ENCODE measurements around the gene POLR1D. TPM values are rescaled to one million over a fixed set of nuclear protein-coding genes. Genes with fewer than 3 reads are reported as not detected.

Gene POLR1D
- polyA plus RNA-seq, 3 donors: 136 to 155 (median 148) TPM

DNA sequence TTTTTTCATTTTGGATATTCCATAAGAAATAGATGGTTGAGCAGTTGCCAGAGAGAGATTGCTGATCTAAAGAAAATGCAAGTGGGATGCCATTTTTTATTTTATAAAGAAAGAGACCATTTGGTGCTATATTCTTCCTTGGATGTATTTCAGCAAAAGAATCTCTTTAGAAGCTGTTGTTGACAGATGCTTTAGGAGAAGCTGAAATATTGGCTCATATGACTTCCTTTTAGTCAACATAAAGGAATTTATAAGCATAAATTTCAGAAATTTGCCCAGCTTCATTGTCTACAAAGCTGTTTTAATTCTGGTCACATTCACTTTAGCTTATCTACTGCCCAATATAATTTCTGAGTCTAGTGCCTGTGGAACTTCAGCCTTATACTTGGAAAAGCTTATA is 36.9 kb downstream of the POLR1D start:
- DNase-seq (ENCODE audit: extremely low read depth in 1 of 11, low read depth in 9 of 11, low spot score in 4 of 11): no peak

GRCh38 chr13:27659145-27659865 is 37.6 kb downstream of the POLR1D start:
- DNase-seq (ENCODE audit: extremely low read depth in 1 of 11, low read depth in 9 of 11, low spot score in 4 of 11): no peak

DNA sequence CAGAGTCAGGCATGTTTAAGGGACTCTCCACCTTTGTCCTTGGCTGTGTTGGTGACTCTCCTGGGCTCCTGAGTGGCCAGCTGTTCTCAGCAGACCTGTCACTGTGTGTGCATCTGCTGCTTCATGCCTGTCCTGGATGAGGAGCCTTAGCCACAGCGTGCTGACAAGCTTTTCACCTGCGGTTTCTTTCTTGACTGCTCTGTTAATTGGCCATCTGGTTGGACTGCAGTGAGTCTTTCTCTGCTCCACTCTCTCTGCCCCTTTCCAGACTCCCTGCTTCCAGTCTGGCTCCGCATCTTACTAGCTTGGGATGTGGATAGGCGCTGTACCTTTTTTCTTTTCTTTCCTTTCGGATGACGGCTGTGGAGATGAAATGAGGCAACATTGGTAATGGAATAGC is 38.8 kb downstream of the POLR1D start:
- no peak for DNase-seq (ENCODE audit: extremely low read depth in 1 of 11, low read depth in 9 of 11, low spot score in 4 of 11)

DNA sequence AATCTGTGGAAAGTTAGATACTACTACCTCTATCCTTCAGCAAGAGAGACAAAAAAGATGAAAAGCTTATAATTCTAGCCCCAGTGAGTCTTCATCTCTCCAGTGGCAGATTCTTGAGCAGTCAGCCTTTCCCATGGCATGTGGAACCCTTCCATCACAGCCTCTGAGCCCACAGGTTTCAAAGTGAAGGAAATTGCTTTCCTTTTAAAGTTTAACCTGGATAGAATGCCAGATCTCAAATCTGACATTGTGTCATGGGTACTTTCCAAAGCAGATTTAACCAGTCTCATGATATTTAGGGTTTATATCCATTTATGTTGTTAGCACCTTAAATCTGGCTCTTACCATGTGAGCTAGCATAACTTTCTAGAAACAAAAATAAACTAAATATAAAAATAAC is 39.3 kb downstream of the POLR1D start:
- no peak for DNase-seq (ENCODE audit: extremely low read depth in 1 of 11, low read depth in 9 of 11, low spot score in 4 of 11)

GRCh38 chr13:27662738-27663470 is 41.2 kb downstream of the POLR1D start:
- no peak for DNase-seq (ENCODE audit: extremely low read depth in 1 of 11, low read depth in 9 of 11, low spot score in 4 of 11)

GRCh38 chr13:27663947-27664346 is 42.3 kb downstream of the POLR1D start:
- no peak for DNase-seq (ENCODE audit: extremely low read depth in 1 of 11, low read depth in 9 of 11, low spot score in 4 of 11)

DNA sequence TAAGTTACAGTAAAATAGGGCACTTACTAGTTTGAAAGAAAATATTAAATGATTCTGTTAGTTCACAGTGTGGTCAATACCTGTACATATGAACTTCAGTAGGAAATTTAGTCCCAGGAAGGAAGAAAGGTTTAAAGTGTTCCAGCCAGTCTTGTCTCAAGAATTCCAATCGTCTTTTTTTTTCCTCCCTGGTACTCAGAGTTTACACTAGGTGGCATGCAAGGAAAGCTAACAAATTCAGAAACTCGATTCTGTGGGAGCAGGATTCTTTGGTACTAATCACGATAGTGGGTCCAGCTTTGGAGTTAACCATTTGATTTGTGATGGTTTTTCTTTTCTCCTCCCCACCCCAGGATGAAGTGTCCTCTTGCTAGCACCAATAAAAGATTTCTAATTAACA is 43.6 kb downstream of the POLR1D start:
- DNase-seq (ENCODE audit: extremely low read depth in 1 of 11, low read depth in 9 of 11, low spot score in 4 of 11): no peak

DNA sequence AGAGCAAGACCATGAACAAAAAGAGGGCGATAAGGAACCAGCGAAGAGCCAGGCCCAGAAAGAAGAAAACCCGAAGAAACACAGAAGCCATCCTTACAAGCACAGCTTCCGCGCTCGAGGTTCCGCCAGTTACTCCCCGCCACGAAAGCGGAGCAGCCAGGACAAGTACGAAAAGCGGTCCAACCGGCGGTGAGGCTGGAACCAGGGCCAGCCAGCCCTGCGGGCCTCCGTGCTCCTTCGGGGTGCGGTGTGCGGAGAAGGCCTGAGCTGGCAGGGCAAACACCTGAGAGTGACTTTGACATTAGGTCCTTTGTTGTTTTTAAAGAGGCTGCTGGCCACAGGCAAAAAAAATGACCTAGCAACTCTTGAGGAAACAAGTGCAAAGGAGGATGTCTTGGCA is 44.1 kb downstream of the POLR1D start:
- no peak for DNase-seq (ENCODE audit: extremely low read depth in 1 of 11, low read depth in 9 of 11, low spot score in 4 of 11)

- no peak for DNase-seq (ENCODE audit: extremely low read depth in 1 of 11, low read depth in 9 of 11, low spot score in 4 of 11)
These were observed 45.3 kb downstream of the POLR1D start for GRCh38 chr13:27666951-27667350.

- no peak for DNase-seq (ENCODE audit: extremely low read depth in 1 of 11, low read depth in 9 of 11, low spot score in 4 of 11)
These were observed 46.3 kb downstream of the POLR1D start for GRCh38 chr13:27667946-27668345.

GRCh38 chr13:27670861-27671260 is 49.2 kb downstream of the POLR1D start:
- DNase-seq (ENCODE audit: extremely low read depth in 1 of 11, low read depth in 9 of 11, low spot score in 4 of 11): no peak

DNA sequence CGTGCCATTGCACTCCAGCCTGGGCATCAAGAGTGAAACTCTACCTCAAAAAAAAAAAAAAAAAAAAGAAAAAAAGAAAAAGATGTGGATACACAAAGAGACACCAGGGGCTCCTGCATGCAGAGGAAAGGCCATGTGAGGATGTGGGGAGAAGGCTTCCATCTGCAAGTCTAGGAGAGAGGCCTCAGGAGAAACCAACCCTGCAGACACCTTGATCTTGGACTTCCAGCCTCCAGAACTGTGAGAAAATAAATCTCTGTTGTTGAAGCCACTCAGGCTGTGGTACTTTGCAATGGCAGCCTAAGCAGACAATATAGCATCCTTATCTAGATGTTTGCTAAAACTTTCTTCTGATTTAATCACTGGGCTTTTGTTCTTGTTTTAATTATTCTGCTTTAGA is 50.3 kb downstream of the POLR1D start:
- DNase-seq (ENCODE audit: extremely low read depth in 1 of 11, low read depth in 9 of 11, low spot score in 4 of 11): no peak

Other genes with a start within 250 kb of the POLR1D start
- 10 to 100 TPM; 78.4 to 90.9 (median 83.5) TPM for gene GTF3A, start 197.3 kb upstream of the POLR1D start, polyA plus RNA-seq (ENCODE audit: insufficient read length in 3 of 3)
- 10 to 100 TPM; 69.4 to 89.0 (median 88.5) TPM for gene MTIF3, start 171.3 kb upstream of the POLR1D start, polyA plus RNA-seq (ENCODE audit: insufficient read length in 3 of 3)
- 10 to 100 TPM; 10.7 to 13.7 (median 12.4) TPM for gene LNX2, start 1.4 kb upstream of the POLR1D start, polyA plus RNA-seq (ENCODE audit: insufficient read length in 3 of 3)
- not detected for gene GSX1, start 170.6 kb downstream of the POLR1D start, polyA plus RNA-seq (ENCODE audit: insufficient read length in 3 of 3)

Data from renal cortex interstitium (tissue), 11 donors.